ENCODE results near the gene MAFB.

DNA sequence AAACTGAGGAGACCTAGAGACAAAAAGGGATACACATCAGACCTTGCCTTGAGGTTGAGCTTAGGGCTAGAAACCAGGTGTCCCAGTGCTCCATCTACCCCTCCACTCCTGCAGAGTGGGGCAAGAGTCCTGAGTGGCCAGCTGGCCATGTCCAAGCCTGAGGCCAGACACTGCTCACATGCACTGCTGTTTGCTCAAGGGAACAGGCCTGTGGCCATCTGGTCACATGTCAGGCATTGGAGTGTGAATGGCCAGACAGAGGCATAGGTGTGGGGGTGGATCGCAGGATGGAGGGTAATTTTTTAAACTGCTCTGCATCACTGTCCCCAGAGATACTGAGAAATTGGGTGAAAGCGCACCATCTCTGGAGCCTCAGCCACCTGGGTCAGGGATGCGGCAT, 30.5 kb downstream of the MAFB start:
- TF ChIP-seq, protein P1, sequence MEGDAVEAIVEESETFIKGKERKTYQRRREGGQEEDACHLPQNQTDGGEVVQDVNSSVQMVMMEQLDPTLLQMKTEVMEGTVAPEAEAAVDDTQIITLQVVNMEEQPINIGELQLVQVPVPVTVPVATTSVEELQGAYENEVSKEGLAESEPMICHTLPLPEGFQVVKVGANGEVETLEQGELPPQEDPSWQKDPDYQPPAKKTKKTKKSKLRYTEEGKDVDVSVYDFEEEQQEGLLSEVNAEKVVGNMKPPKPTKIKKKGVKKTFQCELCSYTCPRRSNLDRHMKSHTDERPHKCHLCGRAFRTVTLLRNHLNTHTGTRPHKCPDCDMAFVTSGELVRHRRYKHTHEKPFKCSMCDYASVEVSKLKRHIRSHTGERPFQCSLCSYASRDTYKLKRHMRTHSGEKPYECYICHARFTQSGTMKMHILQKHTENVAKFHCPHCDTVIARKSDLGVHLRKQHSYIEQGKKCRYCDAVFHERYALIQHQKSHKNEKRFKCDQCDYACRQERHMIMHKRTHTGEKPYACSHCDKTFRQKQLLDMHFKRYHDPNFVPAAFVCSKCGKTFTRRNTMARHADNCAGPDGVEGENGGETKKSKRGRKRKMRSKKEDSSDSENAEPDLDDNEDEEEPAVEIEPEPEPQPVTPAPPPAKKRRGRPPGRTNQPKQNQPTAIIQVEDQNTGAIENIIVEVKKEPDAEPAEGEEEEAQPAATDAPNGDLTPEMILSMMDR (IDR thresholded peaks at IDR 0.05), result no peak
- TF ChIP-seq POLR2A (IDR thresholded peaks at IDR 0.05), result no peak

All from Peyer's patch (tissue), 4 donors.